Spleen (tissue), 11 donors: ENCODE data around the gene NRM. TPM values are rescaled to one million over a fixed set of nuclear protein-coding genes. Genes with fewer than 3 reads are reported as not detected.

ENCODE experiments used
- DNase-seq: peaks from one replicate; pipeline ENCODE4 v3.0.0-alpha.2; 2020
- H3K27ac ChIP-seq, 8 donors: fragments of 200-600 bp; sonication (generic) in 7 of 8; 1 replicate in 4 of 8; 2 replicates in 4 of 8; pipeline versions ENCODE4 v1.5.0 to v1.8.0; 2016 to 2021; ENCODE audit warnings: inconsistent platforms in 4 of 8, mild to moderate bottlenecking in 4 of 8, moderate library complexity in 1 of 8
- H3K27me3 ChIP-seq, 7 donors: fragments of 200-600 bp; sonication (generic) in 6 of 7; replicated peaks in 1 of 7; 1 replicate in 4 of 7; 2 replicates in 3 of 7; pipeline versions ENCODE4 v1.5.0 to v1.8.0; 2016 to 2021; ENCODE audit warnings: inconsistent platforms in 3 of 7, mild to moderate bottlenecking in 1 of 7
- H3K36me3 ChIP-seq, 6 donors: fragments of 200-600 bp; sonication (generic) in 5 of 6; 1 replicate in 4 of 6; 2 replicates in 2 of 6; pipeline versions ENCODE4 v1.5.0 to v1.8.0; 2016 to 2021; ENCODE audit warnings: inconsistent platforms in 2 of 6
- H3K4me1 ChIP-seq, 6 donors: fragments of 200-600 bp; sonication (generic) in 5 of 6; 1 replicate in 3 of 6; 2 replicates in 3 of 6; pipeline versions ENCODE4 v1.5.0 to v1.8.0; 2016 to 2021; ENCODE audit warnings: inconsistent platforms in 3 of 6
- H3K4me3 ChIP-seq, 8 donors: fragments of 200-600 bp; sonication (generic) in 7 of 8; 1 replicate in 4 of 8; 2 replicates in 4 of 8; pipeline versions ENCODE4 v1.5.0 to v1.8.0; 2016 to 2021; ENCODE audit warnings: inconsistent platforms in 4 of 8, mild to moderate bottlenecking in 4 of 8, moderate library complexity in 2 of 8
- H3K9me3 ChIP-seq, 8 donors: fragments of 200-600 bp; sonication (generic) in 7 of 8; 1 replicate in 4 of 8; 2 replicates in 4 of 8; pipeline versions ENCODE4 v1.5.0 to v1.8.0; 2016 to 2021; ENCODE audit warnings: inconsistent platforms in 4 of 8
- CTCF ChIP-seq, 11 experiments: fragments of 200-600 bp in 7 of 11; fragments of 450-650 bp in 4 of 11; sonication (generic) in 4 of 11; IDR thresholded peaks in 8 of 11; conservative IDR thresholded peaks in 3 of 11; 1 replicate in 7 of 11; 2 replicates in 4 of 11; pipeline versions ENCODE4 v1.4.0 to v1.8.0; 2016 to 2021; ENCODE audit warnings: antibody characterized with exemption in 11 of 11, inconsistent platforms in 4 of 11, mild to moderate bottlenecking in 1 of 11
- POLR2A ChIP-seq, 3 donors: fragments of 450-650 bp; IDR thresholded peaks; one replicate each; pipeline ENCODE4 v1.5.1; 2017; ENCODE audit warnings: antibody characterized with exemption in 3 of 3, mild to moderate bottlenecking in 1 of 3
- POLR2AphosphoS5 ChIP-seq, 3 donors: sonication (generic); formaldehyde crosslinking; IDR thresholded peaks; one replicate each; pipeline ENCODE4 v1.5.1; 2017; ENCODE audit warnings: antibody characterized with exemption in 3 of 3
- WGBS, 5 donors: extraction: QIAGEN DNeasy Blood & Tissue Kit in 3 of 5; methylation state at CpG; one replicate each; pipeline versions ENCODE4 v1.1.5 to v1.1.7; 2013 to 2018; 5-methylcytosine and 5-hydroxymethylcytosine counted together
- intact Hi-C: fragments of 100-400 bp; cut with DNase I; formaldehyde crosslinking; loops from one replicate; pipeline ENCODE4 v1.15.0; 2023; ENCODE audit warnings: low total_unique reads
- polyA plus RNA-seq, 3 donors: library from polyadenylated mRNA; stranded (reverse); fragments of 200-250 nt; gene quantifications; one replicate each; pipeline ENCODE4 v1.2.1, GENCODE V29; 2013
- total RNA-seq, 7 donors: library from RNA; depleted of rRNA in 3 of 7; stranded (reverse); fragments of >200 nt in 3 of 7; fragmentation: NEBNext Ultra II Directional in 4 of 7; extraction: Animal tissue kit (Norgen Biotek cat#: 25700) in 4 of 7; gene quantifications; one replicate each; pipeline versions ENCODE4 v1.1.0 to v1.2.1, GENCODE V29; 2016 to 2021
- donor health status: healthy with polysubstance abuse.
- donor health status: DM: no; HTN: no; CAD: no; lungs with moderate emphysema.
- donor health status: DM: no; HTN: no; CAD: no.
- donor health status: Bipolar disorder and iron deficiency.
- donor health status: healthy.
- donor health status: DM: no; HTN: no; CAD: no.
- donor health status: DM: yes; HTN: yes; CAD: no.

The NRM gene
- total and polyA plus RNA-seq, 10 donors, result 9.8 to 19.6 (median 12.2) TPM

GRCh38 chr6:30646450-30647241 lies 44.1 kb downstream of the NRM start, which contains the start of gene C6orf136:
TSS of gene C6orf136 (plus strand) at chr6:30647133. CDS start at chr6:30647232, 99 bp downstream.
- Histone ChIP-seq H3K4me1 (peaks cover 12 to 57% (median 25%) of the 10 kb centered on the region in 6 donors), H3K27me3 (no peaks in the 10 kb centered on the region), H3K4me3 (peak within 1 kb of the TSS; percentile 91 to 100 (median 95)), H3K27ac (peak within 1 kb of the TSS; percentile 85 to 97 (median 95)), H3K9me3 (no peaks in the 10 kb centered on the region), H3K36me3 (peaks cover 0 to 57% (median 9%) of the 10 kb centered on the region in 6 donors)
- peak; percentile 98 for DNase-seq
- intact Hi-C loops, result no loop called here
- WGBS, 5 donors, result 15 to 21% (median 17%) methylated on average over 27 to 37 of the region's 37 CpGs
- TF ChIP-seq CTCF (IDR thresholded peaks at IDR 0.05 in 8 of 11, conservative IDR thresholded peaks at IDR 0.05 in 3 of 11) (peak in 2 of 11 experiments; percentile 11 to 18), POLR2A (IDR thresholded peaks at IDR 0.05) (no peak), POLR2AphosphoS5 (IDR thresholded peaks at IDR 0.05) (no peak)

GRCh38 chr6:30645989-30646388 lies 44.8 kb downstream of the NRM start:
- intact Hi-C loops, result no loop called here
- WGBS, 5 donors, result 75 to 88% (median 85%) methylated on average over 1 of the region's 1 CpG
- no peak overlapping the region for H3K27ac ChIP-seq

GRCh38 chr6:30644769-30645168 lies 46.0 kb downstream of the NRM start:
- intact Hi-C loops, result no loop called here
- Histone ChIP-seq H3K4me3 (no peak overlapping the region), H3K27ac (no peak overlapping the region), H3K4me1 (peaks cover 12 to 57% (median 25%) of the 10 kb centered on the region in 6 donors), H3K36me3 (peaks cover 0 to 57% (median 8%) of the 10 kb centered on the region in 6 donors), H3K27me3 (no peaks in the 10 kb centered on the region), H3K9me3 (no peaks in the 10 kb centered on the region)
- WGBS, 5 donors, result 67 to 82% (median 76%) methylated on average over 5 of the region's 5 CpGs
- no peak for TF ChIP-seq CTCF (IDR thresholded peaks at IDR 0.05 in 8 of 11, conservative IDR thresholded peaks at IDR 0.05 in 3 of 11)
- TF ChIP-seq POLR2A (IDR thresholded peaks at IDR 0.05), result no peak
- TF ChIP-seq POLR2AphosphoS5 (IDR thresholded peaks at IDR 0.05), result no peak
- DNase-seq, result no peak

More at GRCh38 chr6:30645989-30646388, 44.8 kb downstream of the NRM start:
- no peaks in the 10 kb centered on the region for H3K9me3 ChIP-seq
- no peak for DNase-seq
- TF ChIP-seq POLR2A (IDR thresholded peaks at IDR 0.05) (no peak), CTCF (IDR thresholded peaks at IDR 0.05 in 8 of 11, conservative IDR thresholded peaks at IDR 0.05 in 3 of 11) (no peak), POLR2AphosphoS5 (IDR thresholded peaks at IDR 0.05) (no peak)
- peaks cover 12 to 57% (median 25%) of the 10 kb centered on the region in 6 donors for H3K4me1 ChIP-seq
- peaks cover 0 to 57% (median 6%) of the 10 kb centered on the region in 6 donors for H3K36me3 ChIP-seq
- H3K4me3 ChIP-seq, result no peak overlapping the region
- no peaks in the 10 kb centered on the region for H3K27me3 ChIP-seq

- peak overlapping the region in 1 of 8 donors; percentile 31 for H3K27ac ChIP-seq
- peaks cover 0 to 51% (median 8%) of the 10 kb centered on the region in 6 donors for H3K36me3 ChIP-seq
- intact Hi-C loops, result no loop called here
- H3K9me3 ChIP-seq, result no peaks in the 10 kb centered on the region
- TF ChIP-seq CTCF (IDR thresholded peaks at IDR 0.05 in 8 of 11, conservative IDR thresholded peaks at IDR 0.05 in 3 of 11) (no peak), POLR2AphosphoS5 (IDR thresholded peaks at IDR 0.05) (no peak), POLR2A (IDR thresholded peaks at IDR 0.05) (no peak)
- H3K27me3 ChIP-seq, result no peaks in the 10 kb centered on the region
- 95 to 100% (median 96%) methylated on average over 2 of the region's 2 CpGs for WGBS, 5 donors
- DNase-seq, result no peak
- H3K4me3 ChIP-seq, result no peak overlapping the region
- H3K4me1 ChIP-seq, result peaks cover 12 to 49% (median 22%) of the 10 kb centered on the region in 6 donors
These were observed 47.1 kb downstream of the NRM start for GRCh38 chr6:30643656-30644055.
